Measurements from ENCODE around the gene CPED1.
"Not testable (repeated sequence)": the region's sequence is repeated elsewhere in the genome, so short reads cannot be mapped to it uniquely, and the experiment has no call there.

CPED1 gene

DNA sequence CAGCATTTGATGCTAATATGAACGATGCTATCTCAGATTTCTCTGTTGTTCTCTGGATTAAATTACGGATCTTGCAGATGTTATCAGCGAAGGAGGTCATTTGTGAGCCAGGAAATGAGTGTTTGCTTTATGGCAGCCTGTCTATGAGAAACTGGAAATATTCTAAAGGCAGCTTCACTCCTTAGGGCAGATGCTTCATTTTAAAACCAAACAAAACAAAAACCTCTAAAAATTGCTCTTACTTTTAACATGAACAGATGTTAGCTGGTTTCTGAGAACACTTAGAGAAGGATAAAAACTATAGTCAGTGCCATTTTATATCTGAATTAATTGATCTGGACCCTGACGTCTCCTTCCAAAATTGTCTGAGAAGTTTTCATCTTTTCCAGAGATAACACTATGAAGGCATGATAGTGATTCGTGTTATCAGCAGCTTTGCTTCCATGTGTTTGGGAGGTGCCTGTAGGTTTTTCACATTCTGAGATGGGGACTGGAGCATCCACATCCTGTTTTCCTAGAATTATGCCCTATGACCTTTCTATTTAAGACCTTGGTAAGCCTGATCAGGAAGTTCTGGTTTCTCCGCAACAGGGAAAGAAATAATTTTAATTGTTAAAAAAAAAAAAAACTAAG is 53.1 kb downstream of the CPED1 start:
- DNase-seq (ENCODE audit: low spot score): no peak

DNA sequence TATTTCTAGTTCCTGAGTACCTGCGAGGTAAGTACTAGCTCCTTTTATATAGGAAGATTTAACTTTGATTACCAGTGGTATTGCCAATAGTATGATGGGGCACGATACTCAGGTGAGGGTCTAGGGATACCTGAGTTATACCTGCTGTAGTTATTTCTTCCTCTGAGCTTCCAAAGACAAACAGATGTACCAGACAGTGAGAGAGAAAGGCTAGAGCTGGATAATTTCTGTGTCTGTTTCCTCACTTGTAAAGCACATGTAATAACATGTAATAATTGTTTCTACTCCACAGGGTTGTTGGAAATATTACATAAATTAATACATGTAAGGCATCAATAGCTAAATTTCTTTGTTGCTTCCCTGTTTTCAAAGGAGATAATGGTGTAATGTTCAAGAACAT is 53.7 kb downstream of the CPED1 start:
- no peak for DNase-seq (ENCODE audit: low spot score)

DNA sequence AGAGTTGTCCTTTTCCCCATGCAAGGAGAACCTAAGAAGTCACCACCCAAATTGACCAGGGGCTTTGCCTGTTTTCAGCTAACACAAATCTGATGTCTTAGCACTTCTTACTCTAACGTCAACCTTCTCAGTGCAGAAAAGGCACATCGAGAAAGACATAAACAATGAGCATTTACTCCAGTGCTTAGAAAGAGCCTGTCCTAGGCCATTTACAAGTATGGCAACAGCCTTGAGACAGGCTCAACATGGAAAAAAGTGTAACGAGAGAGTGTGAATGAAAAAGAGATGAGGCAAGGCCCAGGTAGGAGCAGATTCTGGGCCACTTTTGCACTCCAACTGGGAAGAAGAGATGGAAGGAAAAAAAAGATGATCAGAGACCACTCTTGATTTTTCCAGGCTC is 54.4 kb downstream of the CPED1 start:
- DNase-seq (ENCODE audit: low spot score): no peak

DNA sequence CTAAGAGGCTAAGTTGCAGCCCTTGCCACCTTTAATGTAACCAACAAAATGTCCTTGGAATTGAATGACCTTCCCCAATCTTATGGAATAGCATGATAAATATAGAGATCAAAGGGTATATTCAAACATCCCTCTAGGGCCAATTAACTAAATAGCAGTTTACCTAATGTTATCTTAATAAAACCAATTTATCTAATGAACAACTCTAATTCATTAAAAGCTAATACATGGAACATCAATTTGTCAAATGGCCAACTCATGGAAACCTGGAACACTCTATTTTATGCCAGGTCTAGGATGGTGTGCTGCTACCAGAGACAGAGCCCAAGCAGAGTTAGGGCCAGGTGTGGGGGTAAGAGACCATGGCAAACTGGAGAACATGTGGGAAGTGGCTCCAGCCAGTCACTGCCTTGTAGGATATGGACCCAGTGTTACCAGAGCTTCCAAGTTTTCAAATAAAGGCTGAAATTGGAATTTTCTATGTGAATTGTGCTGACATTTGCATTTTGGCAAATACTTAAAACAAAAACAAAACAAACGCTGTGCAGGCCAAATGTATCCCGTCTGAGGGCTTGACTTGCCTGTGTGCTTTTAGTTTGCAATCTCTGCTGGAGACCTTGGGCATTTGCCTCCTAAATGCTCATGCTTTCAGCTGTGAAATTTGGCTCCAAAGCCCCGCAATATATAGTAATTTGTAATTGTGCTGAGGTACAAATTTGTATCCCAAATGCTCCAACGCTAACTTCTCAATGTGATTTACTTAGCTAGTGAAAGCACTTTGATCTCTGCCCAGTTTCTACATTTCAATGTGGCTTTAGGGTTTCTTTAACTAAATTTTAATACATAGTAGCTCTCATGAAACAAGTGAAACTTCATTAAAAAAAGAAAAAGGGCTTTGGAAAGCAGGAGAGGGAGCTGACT is 55.1 kb downstream of the CPED1 start:
- DNase-seq (ENCODE audit: low spot score): no peak

DNA sequence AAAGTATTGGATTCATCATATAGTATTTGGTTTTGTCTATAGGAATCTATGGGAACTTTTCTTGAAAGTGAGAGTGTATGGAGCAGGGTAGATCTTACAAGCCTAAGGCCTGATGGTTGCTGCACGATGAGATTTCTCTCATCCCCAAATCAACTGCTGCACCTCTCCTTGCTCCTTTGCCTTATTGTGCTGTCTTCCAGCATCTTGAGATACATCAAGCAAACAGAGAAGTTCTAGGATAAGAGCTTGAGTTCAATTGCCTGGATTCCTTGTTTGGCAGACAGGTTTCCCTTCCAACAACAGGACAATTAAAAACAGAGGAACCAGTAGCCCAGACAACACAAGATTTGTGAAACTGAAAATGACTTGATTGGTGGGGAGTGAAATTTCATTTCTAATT is 56.6 kb downstream of the CPED1 start:
- no peak for DNase-seq (ENCODE audit: low spot score)

DNA sequence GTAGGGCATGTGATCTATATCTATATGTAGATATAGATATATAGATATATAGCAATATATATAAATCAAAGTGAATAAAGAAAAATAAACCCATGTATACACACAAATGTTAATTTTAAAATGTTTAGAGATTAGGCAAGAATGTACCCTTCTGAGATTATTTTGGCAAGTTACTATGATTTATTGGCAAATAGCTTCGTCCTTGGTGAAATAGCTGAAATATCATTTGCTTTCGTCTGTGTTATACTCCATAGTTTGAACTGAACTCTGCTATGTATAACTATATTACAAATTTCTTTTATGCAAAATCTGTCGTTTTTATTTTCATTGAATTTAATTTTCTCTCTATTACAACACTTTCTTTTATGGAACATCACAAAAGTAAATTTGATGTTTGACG is 57.5 kb downstream of the CPED1 start:
- no peak for DNase-seq (ENCODE audit: low spot score)

DNA sequence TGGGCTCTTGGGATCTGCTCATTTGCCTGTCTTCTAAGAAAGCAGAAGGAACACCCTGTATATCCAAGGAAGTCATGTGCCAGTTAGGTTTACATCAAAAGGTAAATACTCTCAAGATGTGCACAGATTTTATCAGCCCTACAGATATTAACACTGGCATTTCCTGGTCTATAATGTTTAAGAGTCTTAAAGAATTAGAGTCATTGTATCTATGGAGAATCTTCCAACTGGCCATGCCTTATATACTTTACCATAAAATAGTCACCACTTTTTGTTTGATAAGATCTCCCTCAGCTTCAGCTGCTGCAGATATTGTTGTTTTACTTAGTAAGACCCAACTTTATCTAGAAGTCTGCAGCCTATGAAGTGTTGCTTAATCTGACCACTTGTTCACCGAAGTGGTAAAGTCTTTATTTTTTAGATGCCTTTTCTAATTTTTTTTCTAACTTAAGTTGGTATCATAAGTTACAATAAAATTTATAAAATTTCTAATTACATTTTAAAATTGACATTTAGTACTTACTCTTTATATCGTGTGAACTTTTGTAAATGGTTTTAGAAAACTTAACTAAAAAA is 58.5 kb downstream of the CPED1 start:
- no peak for DNase-seq (ENCODE audit: low spot score)

DNA sequence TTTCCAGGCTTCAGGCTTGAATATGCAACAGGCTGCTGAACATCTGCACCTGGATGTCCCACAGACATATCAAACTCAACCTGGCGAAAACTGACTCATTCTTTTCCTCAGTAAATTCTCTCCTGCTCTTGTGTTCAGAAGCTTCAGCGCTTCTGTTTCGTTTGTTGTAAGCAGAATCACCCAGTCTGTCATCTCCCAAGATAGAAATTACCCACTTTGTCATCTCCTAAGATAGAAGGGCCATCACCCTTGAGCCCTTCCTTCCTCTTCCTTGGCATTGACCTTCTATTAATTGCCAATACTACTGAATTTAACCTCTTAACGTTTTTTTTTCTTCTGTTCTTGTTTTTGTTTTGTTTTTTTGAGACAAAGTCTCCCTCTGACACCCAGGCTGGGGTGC is 59.7 kb downstream of the CPED1 start:
- DNase-seq (ENCODE audit: low spot score): no peak

DNA sequence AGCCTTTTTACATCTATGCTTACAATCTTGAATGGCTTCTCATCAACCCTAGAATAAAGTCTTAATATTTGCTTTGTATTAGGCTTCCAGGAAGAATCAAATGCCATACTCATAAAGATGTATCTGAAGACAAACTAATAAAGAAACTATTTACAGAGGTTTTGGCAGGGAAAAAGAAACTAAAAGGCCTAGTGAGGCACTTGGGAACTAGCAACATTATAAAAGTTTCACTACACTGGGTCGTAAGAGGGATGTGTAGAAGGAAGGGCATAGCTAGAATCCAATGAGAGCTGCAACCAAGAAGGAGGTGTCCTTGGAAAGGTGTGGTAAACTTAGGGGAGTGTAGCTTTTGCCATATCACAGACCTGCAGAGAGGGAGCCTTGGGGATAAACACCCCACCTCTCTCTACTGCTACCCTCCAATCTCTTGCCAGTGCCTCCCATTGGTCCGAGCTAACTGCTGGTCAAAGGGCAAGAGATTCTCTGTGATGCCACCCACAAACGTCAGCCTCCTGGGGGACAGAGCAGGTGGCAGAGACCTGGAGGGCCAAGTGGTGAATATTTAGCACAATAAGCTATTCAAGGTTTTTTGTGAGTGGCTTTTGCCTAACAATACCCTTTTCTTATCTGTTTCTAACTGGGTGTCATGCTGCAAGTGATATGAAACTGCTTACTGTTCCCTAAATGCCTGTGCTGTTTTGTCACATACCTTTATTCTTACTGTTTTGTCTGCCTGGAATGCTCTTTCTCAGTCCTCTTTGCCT is 60.7 kb downstream of the CPED1 start:
- no peak for DNase-seq (ENCODE audit: low spot score)

DNA sequence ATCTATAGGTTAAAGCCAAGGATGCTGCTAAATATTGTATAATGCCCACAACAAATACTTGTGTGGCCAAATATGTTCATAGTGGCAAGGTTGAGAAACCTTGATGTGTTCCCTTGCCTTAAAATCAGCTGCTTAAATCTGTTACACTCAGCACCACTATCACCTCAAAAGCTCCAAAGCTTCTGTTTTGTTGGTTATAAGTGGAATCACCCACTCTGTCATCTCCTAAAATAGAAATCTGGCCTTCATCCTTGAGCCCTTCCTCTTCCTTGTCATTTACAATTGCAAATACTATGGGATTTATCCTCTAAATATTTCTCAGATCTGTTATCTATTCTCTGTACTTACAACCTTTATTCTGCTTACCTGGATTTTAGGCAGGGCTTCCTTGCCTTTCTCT is 61.4 kb downstream of the CPED1 start:
- DNase-seq (ENCODE audit: low spot score): no peak

DNA sequence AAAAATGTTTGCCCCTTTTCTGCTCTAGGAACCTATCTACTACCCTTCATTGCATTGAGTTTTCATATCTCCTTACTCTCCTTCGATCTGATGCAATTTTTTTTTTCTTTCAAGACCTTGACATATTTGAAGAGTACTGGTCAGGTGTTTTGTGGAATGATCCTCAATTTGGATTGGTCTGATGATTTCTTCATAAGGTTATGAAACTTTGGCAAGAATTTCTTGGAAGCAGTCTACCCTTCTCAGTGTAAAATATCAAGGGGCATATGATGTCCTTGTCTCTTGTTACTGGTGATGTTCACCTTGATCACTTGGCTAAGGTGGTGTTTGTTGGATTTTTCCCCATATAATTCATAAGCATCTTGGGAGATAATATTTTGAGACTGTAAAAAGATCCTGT is 64.7 kb downstream of the CPED1 start:
- no peak for DNase-seq (ENCODE audit: low spot score)

DNA sequence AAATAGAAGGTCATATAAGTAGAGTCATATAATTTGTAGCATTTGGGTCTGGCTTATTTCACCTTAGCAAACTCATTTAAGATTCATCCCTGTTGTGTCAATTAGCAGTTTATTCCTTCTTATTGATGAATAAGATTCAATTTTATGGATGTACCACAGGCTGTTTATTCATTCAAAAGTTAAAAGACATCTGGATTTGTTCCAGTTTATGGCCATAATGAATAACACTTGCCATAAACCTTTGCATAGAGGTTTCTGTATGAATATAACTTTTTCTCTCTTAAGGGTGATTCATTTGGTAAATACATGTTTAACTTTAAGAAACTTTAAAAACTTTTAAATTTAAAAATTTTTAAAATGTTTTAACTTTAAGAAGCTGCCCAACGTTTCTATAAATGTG is 66.4 kb downstream of the CPED1 start:
- no peak for DNase-seq (ENCODE audit: low spot score)

DNA sequence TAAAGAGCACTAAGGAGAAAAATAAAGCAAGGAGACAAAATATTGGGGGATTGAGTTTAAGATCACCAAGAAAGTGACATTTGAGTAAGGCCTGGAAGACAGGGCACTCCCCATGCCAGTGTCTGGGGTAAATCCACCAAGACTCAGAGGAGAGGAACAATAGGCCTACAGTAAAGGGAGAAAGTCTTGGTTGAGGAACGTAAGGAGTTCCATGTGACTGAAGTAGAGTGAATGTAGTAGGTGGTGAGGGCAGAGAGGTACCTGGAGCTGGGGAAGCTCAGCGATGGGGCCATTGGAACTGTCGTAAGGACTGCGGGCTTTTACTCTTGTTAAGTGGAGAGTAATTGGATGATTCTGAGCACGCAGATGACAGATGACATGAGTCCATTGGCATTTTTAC is 69.4 kb downstream of the CPED1 start:
- no peak for DNase-seq (ENCODE audit: low spot score)

DNA sequence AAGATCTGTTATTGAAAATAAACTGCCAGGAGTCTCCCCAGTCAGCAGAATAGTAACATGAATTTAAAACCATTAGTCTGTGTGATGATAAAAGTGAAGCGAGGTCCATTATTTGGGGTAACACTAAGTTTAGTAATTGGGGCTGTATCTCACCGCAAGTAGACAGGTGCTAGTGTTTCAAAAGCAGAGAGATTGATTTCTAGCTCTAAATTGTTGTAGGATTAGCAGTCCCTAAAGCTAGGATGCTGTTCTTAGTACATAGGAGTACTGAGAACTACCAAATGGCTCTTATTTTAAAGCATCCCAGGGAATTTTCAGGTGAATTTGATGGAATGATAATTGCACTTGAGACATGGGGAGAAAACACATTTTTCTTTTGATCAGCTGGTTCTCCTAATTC is 70.5 kb downstream of the CPED1 start:
- no peak for DNase-seq (ENCODE audit: low spot score)

DNA sequence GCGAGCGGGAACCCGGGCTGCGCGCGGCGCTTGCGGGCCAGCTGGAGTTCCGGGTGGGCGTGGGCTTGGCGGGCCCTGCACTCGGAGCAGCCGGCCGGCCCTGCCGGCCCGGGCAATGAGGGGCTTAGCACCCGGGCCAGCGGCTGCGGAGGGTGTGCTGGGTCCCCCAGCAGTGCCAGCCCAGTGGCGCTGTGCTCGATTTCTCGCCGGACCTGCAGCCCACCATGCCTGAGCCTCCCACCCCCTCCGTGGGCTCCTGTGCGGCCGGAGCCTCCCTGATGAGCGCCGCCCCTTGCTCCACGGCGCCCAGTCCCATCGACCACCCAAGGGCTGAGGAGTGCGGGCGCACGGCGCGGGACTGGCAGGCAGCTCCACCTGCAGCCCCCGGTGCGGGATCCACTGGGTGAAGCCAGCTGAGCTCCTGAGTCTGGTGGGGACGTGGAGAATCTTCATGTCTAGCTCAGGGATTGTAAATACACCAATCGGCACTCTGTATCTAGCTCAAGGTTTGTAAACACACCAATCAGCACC is 71.5 kb downstream of the CPED1 start:
- DNase-seq (ENCODE audit: low spot score): not testable (repeated sequence)

DNA sequence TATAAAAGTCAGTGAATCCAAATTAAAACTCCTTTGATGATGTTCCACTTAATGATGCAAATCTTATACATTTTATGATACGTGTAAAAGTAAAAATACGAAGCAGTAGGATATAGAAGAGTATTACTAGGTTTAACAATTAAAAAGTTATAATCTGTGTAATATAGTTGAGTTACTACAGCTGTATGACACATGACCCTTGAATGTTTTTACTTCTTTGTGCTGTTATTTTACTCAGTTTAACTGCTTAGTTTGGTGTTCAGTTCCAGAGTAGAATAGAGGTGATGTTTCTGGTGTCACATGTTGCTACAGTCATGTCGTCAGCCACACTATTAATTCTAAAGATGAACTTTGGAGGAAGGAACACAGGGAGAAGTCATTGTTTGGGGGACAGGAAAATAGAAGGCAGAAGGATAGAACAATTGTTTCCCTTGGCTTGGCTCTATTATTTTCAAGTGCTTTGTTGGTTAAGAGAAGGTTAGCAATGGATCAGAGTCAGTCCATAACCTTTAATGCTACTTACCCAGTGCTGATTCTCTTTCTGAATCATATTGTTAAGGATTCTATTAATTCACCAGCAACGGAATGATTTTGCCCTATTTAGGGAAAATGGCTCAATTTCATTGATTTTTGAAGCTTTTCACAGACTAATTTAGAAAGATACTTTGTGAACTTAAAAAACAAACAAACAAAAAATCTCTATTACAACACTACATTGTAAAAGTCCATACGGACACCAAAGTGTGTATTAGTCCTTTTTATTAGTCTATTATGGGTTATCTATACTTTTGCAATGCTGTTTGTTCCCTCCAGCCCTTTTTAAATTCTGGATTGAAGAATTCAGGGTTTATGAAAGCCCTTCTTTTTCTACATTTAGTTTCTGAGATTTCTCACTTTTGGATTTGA is 73.4 kb downstream of the CPED1 start:
- DNase-seq (ENCODE audit: low spot score): no peak

DNA sequence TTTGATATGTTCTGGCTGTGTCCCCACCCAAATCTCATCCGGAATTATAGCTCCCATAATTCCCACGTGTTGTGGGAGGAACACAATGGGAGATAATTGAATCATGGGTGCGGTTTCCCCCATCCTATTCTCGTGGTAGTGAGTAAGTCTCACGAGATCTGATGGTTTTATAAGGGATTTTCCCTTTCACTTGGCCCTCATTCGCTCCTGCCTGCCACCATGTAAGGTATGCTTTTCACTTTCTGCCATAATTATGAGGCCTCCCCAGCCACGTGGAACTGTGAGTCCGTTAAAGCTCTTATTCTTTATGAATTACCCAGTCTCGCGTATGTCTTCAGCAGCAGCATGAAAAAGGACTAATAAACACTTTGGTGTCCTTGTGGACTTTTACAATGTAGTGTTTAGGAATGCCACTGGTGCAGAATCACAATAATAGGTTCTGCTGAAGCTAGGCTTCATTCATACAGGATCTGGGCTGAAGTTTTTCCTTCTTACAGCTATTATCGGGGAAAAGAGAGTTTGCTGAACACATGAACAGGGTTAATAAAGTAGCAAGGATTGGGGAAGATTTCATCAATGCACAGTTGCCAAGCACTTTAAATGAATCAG is 74.3 kb downstream of the CPED1 start:
- no peak for DNase-seq (ENCODE audit: low spot score)

DNA sequence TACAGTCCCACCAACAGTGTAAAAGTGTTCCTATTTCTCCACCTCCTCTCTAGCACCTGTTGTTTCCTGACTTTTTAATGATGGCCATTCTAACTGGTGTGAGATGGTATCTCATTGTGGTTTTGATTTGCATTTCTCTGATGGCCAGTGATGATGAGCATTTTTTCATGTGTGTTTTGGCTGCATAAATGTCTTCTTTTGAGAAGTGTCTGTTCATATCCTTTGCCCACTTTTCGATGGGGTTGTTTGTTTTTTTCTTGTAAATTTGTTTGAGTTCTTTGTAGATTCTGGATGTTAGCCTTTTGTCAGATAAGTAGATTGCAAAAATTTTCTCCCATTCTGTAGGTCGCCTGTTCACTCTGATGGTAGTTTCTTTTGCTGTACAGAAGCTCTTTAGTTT is 79.2 kb downstream of the CPED1 start:
- DNase-seq (ENCODE audit: low spot score): not testable (repeated sequence)

DNA sequence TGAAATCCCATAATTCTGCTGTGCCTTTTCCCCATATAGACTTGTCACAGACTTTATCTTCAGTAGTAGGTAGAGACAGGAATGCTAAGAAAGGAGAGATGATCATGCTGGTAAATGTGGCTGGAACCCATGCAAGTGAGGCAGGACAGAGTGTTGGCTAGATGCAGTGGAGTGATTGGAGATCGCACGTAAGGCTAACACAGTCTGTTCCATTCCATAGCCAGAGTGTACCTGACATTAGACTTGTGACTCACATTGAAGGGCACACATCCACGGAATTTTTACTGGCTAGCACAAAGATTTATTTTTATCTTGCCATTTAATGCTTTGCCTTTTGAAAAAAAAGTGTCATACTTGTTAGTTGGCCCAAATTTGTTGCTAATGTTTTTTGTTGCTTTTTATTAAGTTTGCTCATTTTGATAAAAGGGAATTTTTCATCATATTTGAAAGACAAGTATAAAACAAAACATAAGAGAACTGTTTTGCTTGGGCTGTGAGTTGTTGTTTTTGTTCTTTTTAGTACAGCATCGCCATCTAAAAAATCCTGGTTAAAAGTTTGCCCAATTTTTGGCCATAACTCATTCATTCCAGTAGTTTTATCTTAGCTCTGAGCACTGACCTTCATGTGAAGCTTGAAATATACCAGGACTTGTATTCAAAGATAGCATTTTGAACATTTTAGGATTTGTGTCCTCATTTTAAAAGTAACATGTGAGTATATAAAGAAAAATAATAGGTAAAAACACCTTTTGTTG is 81.0 kb downstream of the CPED1 start:
- DNase-seq (ENCODE audit: low spot score): no peak

DNA sequence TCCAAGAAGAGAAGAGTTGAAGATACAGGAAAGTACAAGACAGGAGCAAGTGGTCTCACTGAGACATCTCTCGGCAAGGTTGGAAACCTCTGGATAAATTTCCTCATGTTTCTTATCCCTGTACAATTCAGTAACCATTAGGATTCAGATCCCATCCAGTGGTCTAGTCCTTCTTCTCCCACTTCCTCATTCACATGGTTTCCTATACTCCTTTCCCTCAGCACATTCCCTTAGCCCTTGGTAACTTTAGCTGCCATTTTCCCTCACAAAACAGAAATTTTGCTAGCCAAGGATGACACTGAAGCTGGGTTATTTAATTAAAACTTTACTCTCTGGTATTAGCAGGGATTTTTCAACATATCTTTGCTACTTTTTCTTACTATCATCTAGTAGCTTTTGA is 82.6 kb downstream of the CPED1 start:
- DNase-seq (ENCODE audit: low spot score): no peak

Measured in ecto neural progenitor cell (in vitro differentiated cells).